ENCODE results near the gene UGCG. TPM values are rescaled to one million over a fixed set of nuclear protein-coding genes. Genes with fewer than 3 reads are reported as not detected.
A peak's percentile ranks its signal among the peaks of the same experiment; 100 is the strongest.

The UGCG gene
- total and polyA plus RNA-seq, 2 of the 4 experiments (the other 2 are of a cell fraction): 84.2 to 104 TPM

- in situ Hi-C loops (cut with MboI; ENCODE audit: low sequenced_read_pairs): no loop called here
- Histone ChIP-seq H4K5ac (ENCODE audit: low read depth, low read length) (no peak overlapping the region), H3K4ac (ENCODE audit: low read depth, low read length) (no peak overlapping the region), H2AFZ (replicated peaks; ENCODE audit: low read length, poor library complexity) (no peak overlapping the region), H2AK9ac (replicated peaks; ENCODE audit: low read depth, low read length, poor library complexity) (no peak overlapping the region), H3K4me2 (ENCODE audit: low read depth, low read length) (no peak overlapping the region), H3K18ac (ENCODE audit: low read depth, low read length) (no peak overlapping the region), H4K20me1 (ENCODE audit: insufficient read depth, low read length) (peaks cover 57% of the 10 kb centered on the region), H2BK5ac (ENCODE audit: low read depth, low read length, poor library complexity, severe bottlenecking) (peak overlapping the region; percentile 44), H2AK5ac (ENCODE audit: low read depth, low read length) (no peak overlapping the region), H3K14ac (replicated peaks; ENCODE audit: low read depth, low read length) (no peak overlapping the region), H4K8ac (ENCODE audit: low read depth in 2 of 2, low read length in 2 of 2) (no peak overlapping the region; a peak in 1 of 4 replicates), H2BK15ac (ENCODE audit: low read depth, low read length) (no peak overlapping the region), H3K9ac (ENCODE audit: low read depth, low read length) (no peak overlapping the region), H3K56ac (ENCODE audit: extremely low read depth, insufficient read depth, low read length) (no peak overlapping the region), H4K91ac (ENCODE audit: insufficient read depth, low read depth, low read length) (no peak overlapping the region), H3K27ac (ENCODE audit: insufficient read depth, low read length) (no peak overlapping the region), H2BK120ac (ENCODE audit: low read depth, low read length) (no peak overlapping the region), H2BK20ac (ENCODE audit: low read depth, low read length) (no peak overlapping the region), H3K79me1 (ENCODE audit: low read depth in 1 of 2, low read length in 2 of 2) (peaks cover 12 to 62% of the 10 kb centered on the region in 2 experiments), H3K23ac (ENCODE audit: low read depth, low read length) (no peak overlapping the region), H3K4me3 (ENCODE audit: insufficient read depth, low read depth, low read length) (no peak overlapping the region), H3K9me1 (ENCODE audit: insufficient read depth, low read length) (peaks cover 4% of the 10 kb centered on the region; the same call in 1 of the 2 replicates), H3K4me1 (ENCODE audit: control insufficient read depth, insufficient read depth, low read length) (peaks cover 8% of the 10 kb centered on the region), H3K9me3 (ENCODE audit: control insufficient read depth, insufficient read depth, low read length) (no peaks in the 10 kb centered on the region), H3K27me3 (ENCODE audit: control insufficient read depth, insufficient read depth, low read length) (no peaks in the 10 kb centered on the region), H3K36me3 (ENCODE audit: control insufficient read depth, insufficient read depth, low read length) (peaks cover 36% of the 10 kb centered on the region)
- ChIA-PET POLR2A (ENCODE audit: unreplicated experiment) (no interaction called here), CTCF (interaction anchor here (0.8 kb wide), 1 partner anchor 20 kb away, joined by 3 read pairs; no protein-coding TSS in a partner anchor)
- BruUV-seq (replicated peaks): no TSS peak
- dilution Hi-C loops (cut with HindIII; ENCODE audit: low sequenced_read_pairs, unreplicated experiment): no loop called here
- TF ChIP-seq BHLHE40 (IDR thresholded peaks at IDR 0.05; ENCODE audit: low read depth, low read length) (no peak), RCOR1 (IDR thresholded peaks at IDR 0.05; ENCODE audit: insufficient replicate concordance, low read length) (no peak), SMC3 (IDR thresholded peaks at IDR 0.05; ENCODE audit: low read depth, low read length) (no peak), USF2 (IDR thresholded peaks at IDR 0.05; ENCODE audit: low read depth, low read length) (no peak), FOS (IDR thresholded peaks at IDR 0.05; ENCODE audit: low read depth, low read length) (no peak), NFE2L2 (IDR thresholded peaks at IDR 0.05; ENCODE audit: low read depth, low read length) (no peak), RAD21 (IDR thresholded peaks at IDR 0.05; ENCODE audit: low read length) (no peak), CTCF (conservative IDR thresholded peaks at IDR 0.05; ENCODE audit: low read depth, low read length) (no peak), ELK1 (IDR thresholded peaks at IDR 0.05; ENCODE audit: borderline replicate concordance, low read depth, low read length) (no peak), RFX5 (IDR thresholded peaks at IDR 0.05; ENCODE audit: low read depth, low read length) (no peak), MXI1 (IDR thresholded peaks at IDR 0.05; ENCODE audit: borderline replicate concordance, low read depth, low read length) (no peak), MAFK (IDR thresholded peaks at IDR 0.05; ENCODE audit: low read depth, low read length) (no peak), POLR2A (IDR thresholded peaks at IDR 0.05; ENCODE audit: low read depth, low read length) (no peak), CEBPB (IDR thresholded peaks at IDR 0.05; ENCODE audit: low read depth, low read length) (no peak), CHD1 (IDR thresholded peaks at IDR 0.05; ENCODE audit: low read depth, low read length) (no peak), MAZ (IDR thresholded peaks at IDR 0.05; ENCODE audit: borderline replicate concordance, low read depth, low read length) (no peak)
- intact Hi-C loops (cut with micrococcal nuclease): no loop called here
- no peak for DNase-seq
- no peak for ATAC-seq (ENCODE audit: low read depth)
These were observed 27.7 kb downstream of the UGCG start for GRCh38 chr9:111924281-111924680.
